GM23248 (cell line): Measurements from ENCODE around the gene XRN1.

ENCODE experiments used
- EZH2 ChIP-seq: fragments of 200-600 bp; sonication (generic); IDR thresholded peaks from 2 replicates; pipeline ENCODE4 v1.6.1; 2018; ENCODE audit warnings: antibody characterized with exemption, mild to moderate bottlenecking; ENCODE audit not compliant: insufficient read depth, poor library complexity, severe bottlenecking
- EZH2phosphoT487 ChIP-seq: fragments of 200-600 bp; sonication (generic); IDR thresholded peaks from 2 replicates; pipeline ENCODE4 v1.6.1; 2018; ENCODE audit warnings: antibody characterized with exemption, moderate library complexity, mild to moderate bottlenecking, low read depth; ENCODE audit not compliant: insufficient read depth

DNA sequence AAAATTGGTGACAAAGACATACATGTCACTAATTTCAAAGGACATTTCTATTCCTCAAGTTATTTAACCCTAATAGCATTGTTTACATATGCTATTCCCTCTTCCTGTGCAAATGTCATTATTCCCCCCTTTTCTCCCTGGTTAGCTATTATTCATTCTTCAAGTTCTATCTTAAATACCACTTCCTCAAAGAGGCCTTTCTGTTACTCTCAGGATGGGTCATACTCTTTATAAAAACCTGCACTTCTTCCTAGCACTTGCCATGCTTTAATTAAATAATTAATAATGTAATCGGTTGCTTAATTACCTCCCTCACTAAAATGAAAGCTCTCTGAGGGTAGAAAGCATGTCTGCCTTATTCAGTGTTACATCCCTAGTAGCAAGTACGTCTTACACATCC lies 88.5 kb downstream of the XRN1 start:
- no peak for TF ChIP-seq EZH2
- no peak for TF ChIP-seq EZH2phosphoT487
